Stimulated activated effector memory CD8-positive, alpha-beta T cell treated with anti-CD3 and anti-CD28 coated beads, Interleukin-12 subunit alpha, Interleukin-12 subunit beta, amount 100 ng/mL, for 72 hours (primary cell): ENCODE results near the gene PER1.
"Not testable (repeated sequence)": the region's sequence is repeated elsewhere in the genome, so short reads cannot be mapped to it uniquely, and the experiment has no call there.

Experiments
- ATAC-seq: fragments of 150-1000 bp; cut with Tn5 transposase; 2 replicates; pipeline ENCODE4 v1.10.0; 2021
- DNase-seq, 2 donors: peaks; one replicate each; pipeline ENCODE4 v3.0.0; 2021 to 2022; ENCODE audit warnings: low spot score in 2 of 2
- H3K27ac Mint-ChIP-seq: one replicate; pipeline ENCODE4 v1.8.0; 2022; ENCODE audit warnings: mild to moderate bottlenecking, mixed read lengths
- H3K36me3 Mint-ChIP-seq: one replicate; pipeline ENCODE4 v1.8.0; 2022; ENCODE audit warnings: mild to moderate bottlenecking, mixed read lengths
- H3K4me1 Mint-ChIP-seq: one replicate; pipeline ENCODE4 v1.8.0; 2022; ENCODE audit warnings: mixed read lengths
- H3K4me3 Mint-ChIP-seq: one replicate; pipeline ENCODE4 v1.8.0; 2022; ENCODE audit warnings: mild to moderate bottlenecking, mixed read lengths
- H3K9me3 Mint-ChIP-seq: one replicate; pipeline ENCODE4 v1.8.0; 2022; ENCODE audit warnings: mixed read lengths

Gene PER1

GRCh38 chr17:8176998-8177731, 25.0 kb upstream of the PER1 start:
- Mint-ChIP-seq H3K9me3 (no peaks in the 10 kb centered on the region), H3K27ac (peak overlapping the region; percentile 96), H3K36me3 (peaks cover 37% of the 10 kb centered on the region), H3K4me1 (peaks cover 41% of the 10 kb centered on the region), H3K4me3 (peak overlapping the region; percentile 99)
- ATAC-seq, result no peak
- no peak for DNase-seq

GRCh38 chr17:8176197-8176940, 24.2 kb upstream of the PER1 start, which contains the start of gene TMEM107:
TSS of gene TMEM107 (minus strand) at chr17:8176380. CDS start at chr17:8176286, 94 bp downstream.
- H3K4me3 Mint-ChIP-seq, result peak within 1 kb of the TSS; percentile 99

GRCh38 chr17:8175795-8176196, 23.6 kb upstream of the PER1 start:
- Mint-ChIP-seq H3K4me1 (peaks cover 47% of the 10 kb centered on the region), H3K9me3 (no peaks in the 10 kb centered on the region), H3K36me3 (peaks cover 44% of the 10 kb centered on the region), H3K4me3 (peak overlapping the region; percentile 99), H3K27ac (peak overlapping the region; percentile 96)
- DNase-seq (no peak), ATAC-seq (peak; percentile 0)

More at GRCh38 chr17:8176197-8176940, 24.2 kb upstream of the PER1 start, which contains the start of gene TMEM107:
- peak; percentile 72 for ATAC-seq
- no peaks in the 10 kb centered on the region for H3K9me3 Mint-ChIP-seq
- H3K4me1 Mint-ChIP-seq, result peaks cover 46% of the 10 kb centered on the region
- peak; percentile 83 to 91 for DNase-seq
- H3K36me3 Mint-ChIP-seq, result peaks cover 40% of the 10 kb centered on the region
- peak within 1 kb of the TSS; percentile 96 for H3K27ac Mint-ChIP-seq

- Mint-ChIP-seq H3K36me3 (peaks cover 44% of the 10 kb centered on the region), H3K9me3 (no peaks in the 10 kb centered on the region), H3K4me1 (peaks cover 47% of the 10 kb centered on the region), H3K27ac (peak overlapping the region; percentile 100), H3K4me3 (peak overlapping the region; percentile 99)
- ATAC-seq, result no peak
- no peak for DNase-seq
Observed at GRCh38 chr17:8173871-8174322, 21.7 kb upstream of the PER1 start.

- peak; percentile 88 for ATAC-seq
- peak overlapping the region; percentile 100 for H3K27ac Mint-ChIP-seq
- H3K36me3 Mint-ChIP-seq, result peaks cover 44% of the 10 kb centered on the region
- no peaks in the 10 kb centered on the region for H3K9me3 Mint-ChIP-seq
- peak overlapping the region; percentile 99 for H3K4me3 Mint-ChIP-seq
- peak in 1 of 2 donors; percentile 87 for DNase-seq
- peaks cover 47% of the 10 kb centered on the region for H3K4me1 Mint-ChIP-seq
Observed at GRCh38 chr17:8173056-8173870, 21.1 kb upstream of the PER1 start.

- not testable (repeated sequence) for ATAC-seq, H3K27ac Mint-ChIP-seq, DNase-seq, H3K4me3 Mint-ChIP-seq, H3K9me3 Mint-ChIP-seq
- Mint-ChIP-seq H3K4me1 (peaks cover 29% of the 10 kb centered on the region), H3K36me3 (peaks cover 33% of the 10 kb centered on the region)
Observed at GRCh38 chr17:8170186-8170585, 18.0 kb upstream of the PER1 start.

- ATAC-seq (no peak), DNase-seq (no peak)
- Mint-ChIP-seq H3K4me1 (peaks cover 32% of the 10 kb centered on the region), H3K4me3 (no peak overlapping the region), H3K27ac (peak overlapping the region; percentile 40), H3K9me3 (no peaks in the 10 kb centered on the region), H3K36me3 (peaks cover 18% of the 10 kb centered on the region)
Observed at GRCh38 chr17:8167526-8167925, 15.3 kb upstream of the PER1 start.

GRCh38 chr17:8166731-8167130, 14.5 kb upstream of the PER1 start:
- Mint-ChIP-seq H3K27ac (peak overlapping the region; percentile 40), H3K36me3 (peaks cover 18% of the 10 kb centered on the region), H3K4me3 (no peak overlapping the region), H3K9me3 (no peaks in the 10 kb centered on the region), H3K4me1 (peaks cover 29% of the 10 kb centered on the region)
- DNase-seq, result no peak
- ATAC-seq, result no peak

- H3K36me3 Mint-ChIP-seq, result peaks cover 32% of the 10 kb centered on the region
- H3K27ac Mint-ChIP-seq, result peak overlapping the region; percentile 98
- H3K4me3 Mint-ChIP-seq, result peak overlapping the region; percentile 81
- peaks cover 44% of the 10 kb centered on the region for H3K4me1 Mint-ChIP-seq
- ATAC-seq, result no peak
- no peak for DNase-seq
- H3K9me3 Mint-ChIP-seq, result no peaks in the 10 kb centered on the region
Observed at GRCh38 chr17:8164815-8165131, 12.6 kb upstream of the PER1 start.

- peaks cover 50% of the 10 kb centered on the region for H3K4me1 Mint-ChIP-seq
- peak overlapping the region; percentile 81 for H3K4me3 Mint-ChIP-seq
- H3K9me3 Mint-ChIP-seq, result no peaks in the 10 kb centered on the region
- peak; percentile 81 for ATAC-seq
- peak overlapping the region; percentile 98 for H3K27ac Mint-ChIP-seq
- H3K36me3 Mint-ChIP-seq, result peaks cover 38% of the 10 kb centered on the region
- peak in 1 of 2 donors; percentile 86 for DNase-seq
Observed at GRCh38 chr17:8163978-8164814, 12.0 kb upstream of the PER1 start.

- Mint-ChIP-seq H3K9me3 (no peaks in the 10 kb centered on the region), H3K4me1 (peaks cover 59% of the 10 kb centered on the region), H3K4me3 (peak overlapping the region; percentile 81), H3K27ac (peak overlapping the region; percentile 98), H3K36me3 (peaks cover 47% of the 10 kb centered on the region)
- ATAC-seq (peak; percentile 12), DNase-seq (peak in 1 of 2 donors; percentile 71)
Observed at GRCh38 chr17:8162997-8163977, 11.1 kb upstream of the PER1 start.

- H3K4me3 Mint-ChIP-seq, result peak within 1 kb of the TSS; percentile 81
- no peaks in the 10 kb centered on the region for H3K9me3 Mint-ChIP-seq
- peaks cover 52% of the 10 kb centered on the region for H3K36me3 Mint-ChIP-seq
- H3K27ac Mint-ChIP-seq, result peak within 1 kb of the TSS; percentile 98
- DNase-seq (peak; percentile 86 to 90), ATAC-seq (peak; percentile 73)
- H3K4me1 Mint-ChIP-seq, result peaks cover 61% of the 10 kb centered on the region
Observed at GRCh38 chr17:8162233-8162996, 10.2 kb upstream of the PER1 start, which contains the start of gene VAMP2. TSS of gene VAMP2 (minus strand) at chr17:8162948. CDS start at chr17:8162879, 69 bp downstream.
